ENCODE data around the gene PPP4R3C.

DNA sequence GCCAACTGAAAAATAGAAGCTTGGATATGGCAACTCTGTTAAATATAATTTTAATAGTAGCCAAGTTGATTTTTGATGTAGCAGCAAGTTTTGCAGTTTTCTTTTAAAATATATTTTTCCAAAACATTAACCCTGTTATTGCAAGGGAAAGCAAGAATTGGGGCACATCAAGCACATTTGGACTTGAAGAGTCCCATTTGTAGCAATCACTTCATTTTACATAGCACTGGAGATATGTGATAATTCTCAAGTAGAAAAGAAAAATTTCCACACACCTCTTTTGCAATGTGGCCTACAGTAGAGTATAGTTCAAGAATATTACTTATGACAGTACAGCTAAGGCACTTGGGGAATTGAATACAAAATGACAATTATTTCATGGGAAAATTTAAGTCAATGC, 1.9 kb upstream of the PPP4R3C start:
- TF ChIP-seq, protein P1, sequence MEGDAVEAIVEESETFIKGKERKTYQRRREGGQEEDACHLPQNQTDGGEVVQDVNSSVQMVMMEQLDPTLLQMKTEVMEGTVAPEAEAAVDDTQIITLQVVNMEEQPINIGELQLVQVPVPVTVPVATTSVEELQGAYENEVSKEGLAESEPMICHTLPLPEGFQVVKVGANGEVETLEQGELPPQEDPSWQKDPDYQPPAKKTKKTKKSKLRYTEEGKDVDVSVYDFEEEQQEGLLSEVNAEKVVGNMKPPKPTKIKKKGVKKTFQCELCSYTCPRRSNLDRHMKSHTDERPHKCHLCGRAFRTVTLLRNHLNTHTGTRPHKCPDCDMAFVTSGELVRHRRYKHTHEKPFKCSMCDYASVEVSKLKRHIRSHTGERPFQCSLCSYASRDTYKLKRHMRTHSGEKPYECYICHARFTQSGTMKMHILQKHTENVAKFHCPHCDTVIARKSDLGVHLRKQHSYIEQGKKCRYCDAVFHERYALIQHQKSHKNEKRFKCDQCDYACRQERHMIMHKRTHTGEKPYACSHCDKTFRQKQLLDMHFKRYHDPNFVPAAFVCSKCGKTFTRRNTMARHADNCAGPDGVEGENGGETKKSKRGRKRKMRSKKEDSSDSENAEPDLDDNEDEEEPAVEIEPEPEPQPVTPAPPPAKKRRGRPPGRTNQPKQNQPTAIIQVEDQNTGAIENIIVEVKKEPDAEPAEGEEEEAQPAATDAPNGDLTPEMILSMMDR (conservative IDR thresholded peaks at IDR 0.05; ENCODE audit: low read depth, low read length), result no peak
- TF ChIP-seq, protein P2, sequence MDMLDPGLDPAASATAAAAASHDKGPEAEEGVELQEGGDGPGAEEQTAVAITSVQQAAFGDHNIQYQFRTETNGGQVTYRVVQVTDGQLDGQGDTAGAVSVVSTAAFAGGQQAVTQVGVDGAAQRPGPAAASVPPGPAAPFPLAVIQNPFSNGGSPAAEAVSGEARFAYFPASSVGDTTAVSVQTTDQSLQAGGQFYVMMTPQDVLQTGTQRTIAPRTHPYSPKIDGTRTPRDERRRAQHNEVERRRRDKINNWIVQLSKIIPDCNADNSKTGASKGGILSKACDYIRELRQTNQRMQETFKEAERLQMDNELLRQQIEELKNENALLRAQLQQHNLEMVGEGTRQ (IDR thresholded peaks at IDR 0.05; ENCODE audit: low read depth, low read length), result no peak
- TF ChIP-seq SMC3 (IDR thresholded peaks at IDR 0.05; ENCODE audit: low read depth, low read length), result no peak
- TF ChIP-seq POLR2A (IDR thresholded peaks at IDR 0.05; ENCODE audit: low read depth, low read length), result no peak
- no peak for TF ChIP-seq CEBPB (IDR thresholded peaks at IDR 0.05; ENCODE audit: low read depth, low read length)
- no peak for TF ChIP-seq MXI1 (IDR thresholded peaks at IDR 0.05; ENCODE audit: borderline replicate concordance, low read depth, low read length)
- TF ChIP-seq RFX5 (IDR thresholded peaks at IDR 0.05; ENCODE audit: low read depth, low read length), result no peak
- TF ChIP-seq RAD21 (IDR thresholded peaks at IDR 0.05; ENCODE audit: low read length), result no peak
